OCI-M2 (cell line): ENCODE data around the gene RBM39.
"Not testable (repeated sequence)": the region's sequence is repeated elsewhere in the genome, so short reads cannot be mapped to it uniquely, and the experiment has no call there.

Source experiments
- DNase-seq: peaks from one replicate; lab custom pipeline; 2025; ENCODE audit not compliant: unreplicated experiment; lab: John Stamatoyannopoulos, UW

RBM39 gene

GRCh38 chr20:35706591-35707529, 35.2 kb downstream of the RBM39 start:
- not testable (repeated sequence) for DNase-seq

DNA sequence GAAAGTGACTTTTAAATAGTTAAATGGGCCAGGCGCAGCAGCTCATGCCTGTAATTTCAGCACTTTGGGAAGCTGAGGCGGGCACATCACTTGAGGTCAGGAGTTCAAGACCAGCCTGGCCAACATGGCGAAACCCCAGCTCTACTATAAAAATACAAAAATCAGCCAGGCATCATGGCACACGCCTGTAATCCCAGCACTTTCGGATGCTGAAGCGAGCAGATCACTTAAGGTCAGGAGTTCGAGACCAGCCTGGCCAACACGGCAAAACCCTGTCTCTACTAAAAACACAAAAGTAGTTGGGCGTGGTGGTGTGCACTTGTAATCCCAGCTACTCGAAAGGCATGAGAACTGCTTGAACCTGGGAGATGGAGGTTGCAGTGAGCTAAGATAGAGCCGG, 36.2 kb downstream of the RBM39 start:
- DNase-seq: not testable (repeated sequence)

DNA sequence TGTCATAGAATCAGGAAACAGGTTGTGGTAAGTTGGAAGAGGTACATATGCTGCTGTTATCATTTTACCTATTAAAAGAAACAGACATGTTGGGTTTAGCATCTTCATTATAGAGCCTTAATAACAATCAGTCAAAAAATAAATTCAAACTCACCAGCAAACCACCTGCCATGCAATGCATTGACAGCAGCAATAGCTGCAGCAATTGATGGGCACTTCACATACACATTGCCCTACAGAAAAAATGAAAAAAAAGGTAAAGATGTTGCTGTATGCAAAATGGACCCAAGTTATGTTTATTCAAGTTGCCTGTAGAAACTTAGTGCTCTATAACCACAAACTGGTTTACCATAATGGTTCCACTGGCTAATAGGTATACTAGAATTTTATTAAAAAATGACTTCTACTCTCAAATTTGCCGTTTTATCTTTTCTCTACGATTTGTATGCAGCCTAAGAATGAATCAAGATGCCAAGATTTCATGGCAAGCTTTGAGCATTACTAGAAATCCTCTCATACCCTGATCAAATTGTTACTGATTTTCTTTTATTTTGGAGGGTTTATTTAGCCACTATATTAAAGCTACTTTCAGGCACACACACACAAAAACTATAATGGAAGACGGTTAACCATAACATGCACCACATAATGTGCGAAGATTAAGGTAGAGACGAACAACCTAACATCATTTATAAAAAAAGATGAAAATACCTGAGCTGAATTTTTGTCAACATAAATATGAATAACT, 37.4 kb downstream of the RBM39 start:
- no peak for DNase-seq

DNA sequence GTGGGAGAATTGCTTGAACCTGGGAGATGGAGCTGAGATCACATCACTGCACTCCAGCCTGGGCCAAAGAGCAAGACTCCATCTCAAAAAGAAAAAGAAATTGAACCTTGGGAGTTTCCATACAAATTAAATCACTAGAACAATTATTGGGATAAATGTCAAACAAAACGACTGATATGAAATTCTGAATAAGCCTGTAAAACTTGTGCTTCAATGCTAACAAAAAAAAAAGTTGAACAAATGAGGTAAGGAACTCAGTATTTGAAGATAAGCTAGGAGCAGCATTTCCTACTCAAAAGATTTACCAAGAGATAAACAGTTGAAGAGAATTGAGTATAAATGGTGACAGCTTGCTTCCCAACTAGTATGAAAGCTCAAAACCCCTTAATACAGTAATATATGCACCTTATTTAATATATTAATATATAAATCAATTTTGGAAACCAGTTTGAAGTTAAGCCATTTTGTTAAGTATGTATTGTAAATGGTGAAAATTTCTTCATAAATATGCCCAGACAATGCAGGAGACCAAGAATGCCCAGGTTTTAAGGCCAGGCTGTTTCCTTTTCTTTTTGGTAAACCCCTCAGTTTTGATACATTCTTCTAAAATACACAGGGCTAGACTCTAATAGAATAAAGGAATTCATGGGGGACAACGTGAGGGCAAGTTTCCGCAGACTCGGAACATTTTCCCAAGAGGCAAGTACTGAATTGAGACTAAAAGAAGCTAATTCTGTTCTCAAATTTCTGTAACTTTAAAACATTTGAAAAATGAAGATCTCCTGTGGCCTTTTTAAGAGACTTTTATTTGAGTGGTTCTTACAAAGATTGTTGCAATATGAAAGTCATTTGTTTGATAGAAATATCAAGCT, 39.0 kb downstream of the RBM39 start:
- DNase-seq: no peak

DNA sequence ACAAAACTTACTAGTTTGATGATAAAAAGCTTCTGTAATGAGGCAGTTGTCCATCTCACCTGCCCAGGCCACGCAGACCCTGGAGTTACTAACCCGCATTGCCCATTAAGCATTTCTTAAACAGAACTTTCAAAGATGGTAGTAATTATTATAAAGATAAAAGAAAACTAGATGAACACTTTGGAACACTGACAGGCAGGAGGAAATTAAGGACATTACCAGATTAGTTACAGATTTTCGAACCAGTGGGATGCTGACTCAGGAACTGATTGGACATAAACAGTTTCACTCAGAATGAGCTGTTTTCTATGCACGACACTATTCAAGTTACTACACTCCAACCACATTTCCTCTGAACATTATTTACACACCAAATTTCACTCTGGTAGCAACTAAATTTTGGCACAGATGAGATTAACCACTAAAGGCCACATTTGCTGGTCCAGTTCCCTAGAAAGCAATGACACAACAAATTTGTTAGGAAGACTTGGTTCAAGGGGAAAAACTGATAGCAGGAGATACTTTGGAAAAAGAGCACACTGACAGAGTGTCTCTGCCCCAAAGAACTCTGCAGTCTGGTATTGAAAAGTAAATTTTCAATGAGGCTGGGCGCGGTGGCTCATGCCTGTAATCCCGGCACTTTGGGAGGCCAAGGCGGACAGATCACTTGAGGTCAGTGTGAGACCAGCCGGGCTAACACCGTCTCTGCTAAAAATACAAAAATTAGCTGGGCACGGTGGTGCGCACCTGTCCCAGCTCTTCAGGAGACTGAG, 39.8 kb downstream of the RBM39 start:
- no peak for DNase-seq

DNA sequence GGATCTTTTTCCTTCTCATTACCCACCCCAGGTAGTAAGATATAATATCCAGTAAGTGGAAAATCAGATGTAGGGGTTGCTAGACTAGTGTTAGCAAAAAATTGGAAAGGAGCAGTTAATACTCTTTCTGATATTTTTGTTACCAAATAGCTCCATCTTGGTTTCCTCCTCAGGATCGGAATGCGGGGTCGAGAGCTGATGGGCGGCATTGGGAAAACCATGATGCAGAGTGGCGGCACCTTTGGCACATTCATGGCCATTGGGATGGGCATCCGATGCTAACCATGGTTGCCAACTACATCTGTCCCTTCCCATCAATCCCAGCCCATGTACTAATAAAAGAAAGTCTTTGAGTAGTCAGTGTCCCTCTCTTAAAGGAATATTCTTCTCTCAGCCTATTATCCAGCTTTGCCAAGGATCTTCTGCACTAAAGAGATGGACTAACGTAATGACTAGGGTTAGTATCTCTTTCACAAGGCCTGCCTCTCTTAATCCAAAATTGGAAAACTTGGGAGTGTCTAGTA, 41.4 kb downstream of the RBM39 start:
- DNase-seq: no peak

GRCh38 chr20:35699957-35700624, 42.0 kb downstream of the RBM39 start:
- no peak for DNase-seq

DNA sequence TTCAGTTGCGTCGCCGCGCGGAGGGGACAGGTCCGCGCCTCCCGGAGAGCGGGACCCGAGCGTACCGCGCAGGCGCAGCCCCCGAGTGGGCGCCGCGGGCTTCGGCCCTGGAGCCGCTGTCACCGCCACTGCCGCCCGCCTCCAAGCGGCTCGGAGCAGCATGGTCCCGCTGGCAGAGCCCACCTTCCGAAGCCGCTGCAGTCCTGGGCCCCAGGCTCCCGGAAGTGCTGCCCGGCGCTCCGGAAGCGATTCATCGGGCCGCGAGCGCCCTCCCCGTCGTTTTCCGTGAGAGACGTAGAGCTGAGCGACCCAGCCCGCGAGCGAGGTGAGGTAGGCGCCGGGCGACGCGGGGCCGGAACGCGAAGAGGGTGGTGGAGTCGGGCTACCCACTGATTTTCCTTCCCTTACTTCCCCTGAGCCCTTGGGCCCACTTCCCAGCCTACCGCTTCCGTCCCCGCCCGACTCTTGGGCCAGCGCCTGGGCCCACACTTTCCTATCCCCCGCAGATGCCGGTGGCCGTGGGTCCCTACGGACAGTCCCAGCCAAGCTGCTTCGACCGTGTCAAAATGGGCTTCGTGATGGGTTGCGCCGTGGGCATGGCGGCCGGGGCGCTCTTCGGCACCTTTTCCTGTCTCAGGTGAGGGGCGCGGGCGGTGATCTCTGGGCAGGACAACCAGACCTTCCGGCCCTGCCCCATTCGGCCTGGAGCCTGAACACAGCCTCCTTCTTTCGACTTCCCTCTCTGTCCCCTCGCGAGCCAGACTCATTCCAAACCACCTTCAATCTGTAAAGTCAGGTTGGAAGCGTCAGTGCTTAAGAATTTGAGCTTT, 42.7 kb downstream of the RBM39 start, which contains the start of the genes NFS1 and ROMO1:
TSS of gene NFS1 (minus strand) at position 226 of the 830 bp plus-strand sequence. CDS start at position 162, 64 bp downstream.
TSS of gene ROMO1 (plus strand) at position 279 of the 830 bp plus-strand sequence. CDS start at position 507, 228 bp downstream.
- no peak for DNase-seq

DNA sequence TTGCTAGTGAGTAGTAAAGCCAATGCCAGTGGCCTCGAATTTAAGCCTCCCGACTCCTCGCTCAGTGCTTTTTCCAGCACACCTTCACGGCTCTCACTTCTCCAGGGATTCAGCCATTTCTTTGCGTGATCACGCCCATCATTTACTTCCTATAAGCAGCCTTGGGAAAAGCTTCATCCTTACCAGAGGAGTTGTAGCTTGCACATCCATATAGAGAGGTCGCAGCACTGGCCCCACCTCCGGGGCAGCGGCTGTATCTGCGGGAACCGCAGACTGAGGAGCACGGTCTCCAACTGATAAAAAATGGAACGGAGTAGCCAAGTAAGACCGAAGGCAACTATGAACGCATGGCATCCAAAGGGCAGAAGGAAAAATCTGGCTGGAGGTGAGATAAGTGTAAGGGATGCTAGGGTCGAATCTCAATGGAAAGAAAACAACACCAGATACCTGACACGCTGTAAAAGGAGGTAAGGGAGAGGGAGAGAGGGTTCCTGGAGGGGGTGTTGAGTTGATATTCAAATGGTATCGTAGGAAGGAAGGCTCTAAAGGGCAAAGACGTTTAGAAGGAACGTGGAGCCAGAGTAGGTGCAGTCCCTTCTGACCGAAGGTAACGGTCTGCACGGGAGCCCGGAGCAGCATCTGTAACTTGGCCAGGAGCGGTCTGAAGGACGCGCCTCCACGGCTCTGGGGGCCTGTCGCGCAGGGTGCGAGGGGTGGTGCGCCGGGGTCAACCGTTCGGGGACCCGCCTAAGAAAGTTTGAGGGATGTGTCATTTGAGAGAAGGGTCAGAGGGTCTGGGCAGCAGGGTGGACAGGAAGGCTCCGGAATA, 43.5 kb downstream of the RBM39 start:
- DNase-seq: no peak

- no peak for DNase-seq
Observed at GRCh38 chr20:35697696-35698297, 44.3 kb downstream of the RBM39 start.

- no peak for DNase-seq
Observed at GRCh38 chr20:35695978-35696377, 46.1 kb downstream of the RBM39 start.

- DNase-seq: no peak
Observed at GRCh38 chr20:35695245-35695749, 46.8 kb downstream of the RBM39 start.

DNA sequence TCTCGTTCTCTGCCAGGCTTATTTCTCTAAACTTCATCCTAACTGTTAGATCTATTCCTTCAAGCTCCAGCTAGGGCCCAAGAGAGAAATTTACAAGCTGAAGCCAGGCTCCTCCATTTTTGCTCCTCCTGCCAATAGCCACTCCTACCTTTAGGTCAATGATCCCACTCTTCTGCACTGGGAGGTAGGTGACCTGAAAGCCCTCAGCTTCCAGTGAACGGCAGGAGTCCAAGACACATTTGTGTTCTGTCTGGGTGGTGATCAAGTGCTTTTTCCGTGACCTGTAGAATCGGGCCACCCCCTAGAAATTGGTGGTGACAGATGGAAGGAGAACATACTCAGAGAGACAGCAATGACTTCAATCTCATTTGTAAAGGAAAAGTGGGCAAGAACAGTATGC, 51.8 kb downstream of the RBM39 start:
- DNase-seq: no peak

- not testable (repeated sequence) for DNase-seq
Observed at GRCh38 chr20:35686872-35687271, 55.2 kb downstream of the RBM39 start.

DNA sequence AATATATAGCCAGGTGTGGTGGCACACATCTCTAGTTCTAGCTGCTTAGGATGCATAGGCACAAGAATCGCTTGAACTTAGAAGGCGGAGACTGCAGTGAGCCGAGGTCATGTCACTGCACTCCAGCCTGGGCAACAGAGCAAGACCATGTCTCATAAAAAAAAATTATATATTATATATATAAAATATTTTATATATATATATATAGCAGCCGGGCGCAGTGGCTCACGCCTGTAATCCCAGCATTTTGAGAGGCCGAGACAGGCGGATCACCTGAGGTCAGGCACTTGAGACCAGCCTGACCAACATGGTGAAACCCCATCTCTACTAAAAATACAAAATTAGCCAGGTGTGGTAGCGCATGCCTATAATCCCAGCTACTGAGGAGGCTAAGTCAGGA, 56.7 kb downstream of the RBM39 start:
- not testable (repeated sequence) for DNase-seq

- no peak for DNase-seq
Observed at GRCh38 chr20:35681960-35682359, 60.1 kb downstream of the RBM39 start.
